Mesothelial cell of epicardium (in vitro differentiated cells): ENCODE data around the gene OPN1MW3. TPM values are rescaled to one million over a fixed set of nuclear protein-coding genes. Genes with fewer than 3 reads are reported as not detected.
"Not testable (repeated sequence)": the region's sequence is repeated elsewhere in the genome, so short reads cannot be mapped to it uniquely, and the experiment has no call there.

Experiments
- DNase-seq, 2 experiments: peaks; one replicate each; pipeline ENCODE4 v3.0.0; 2021; ENCODE audit warnings: low spot score in 2 of 2; ENCODE audit not compliant: unreplicated experiment in 2 of 2
- H3K27ac Mint-ChIP-seq: 2 replicates; pipeline ENCODE4 v1.8.0; 2021; ENCODE audit warnings: mixed read lengths
- H3K27me3 Mint-ChIP-seq: 2 replicates; pipeline ENCODE4 v1.8.0; 2021; ENCODE audit warnings: low read depth, mixed read lengths
- H3K36me3 Mint-ChIP-seq: 2 replicates; pipeline ENCODE4 v1.8.0; 2021; ENCODE audit warnings: mixed read lengths
- H3K4me1 Mint-ChIP-seq: 2 replicates; pipeline ENCODE4 v1.8.0; 2021; ENCODE audit warnings: mixed read lengths
- H3K4me3 Mint-ChIP-seq: 2 replicates; pipeline ENCODE4 v1.8.0; 2021; ENCODE audit warnings: mild to moderate bottlenecking, moderate library complexity, mixed read lengths
- H3K9me3 Mint-ChIP-seq: 2 replicates; pipeline ENCODE4 v1.8.0; 2021; ENCODE audit warnings: mixed read lengths
- CTCF ChIP-seq: fragments of 200-600 bp; sonication (generic); IDR thresholded peaks from one replicate; pipeline ENCODE4 v1.5.0; 2021; ENCODE audit warnings: antibody characterized with exemption; ENCODE audit not compliant: unreplicated experiment
- total RNA-seq: library from RNA; stranded (reverse); gene quantifications from 3 replicates; pipeline ENCODE4 v1.2.1, GENCODE V29; 2021

Gene OPN1MW3
- total RNA-seq, 1 donor from 2014 or later = not detected

GRCh38 chrX:154298312-154298711 lies 40.9 kb downstream of the OPN1MW3 start:
- Mint-ChIP-seq H3K4me1 (no peaks in the 10 kb centered on the region), H3K27ac (no peak overlapping the region), H3K27me3 (no peaks in the 10 kb centered on the region), H3K36me3 (no peaks in the 10 kb centered on the region), H3K4me3 (no peak overlapping the region), H3K9me3 (peaks cover 16% of the 10 kb centered on the region)
- no peak for DNase-seq
- TF ChIP-seq CTCF = no peak

GRCh38 chrX:154300816-154301215 lies 43.4 kb downstream of the OPN1MW3 start:
- Mint-ChIP-seq H3K4me1 (peaks cover 5% of the 10 kb centered on the region), H3K36me3 (no peaks in the 10 kb centered on the region), H3K27me3 (no peaks in the 10 kb centered on the region), H3K27ac (no peak overlapping the region), H3K9me3 (peaks cover 21% of the 10 kb centered on the region), H3K4me3 (no peak overlapping the region)
- DNase-seq = no peak
- TF ChIP-seq CTCF = no peak

GRCh38 chrX:154302998-154303397 lies 45.6 kb downstream of the OPN1MW3 start:
- not testable (repeated sequence) for H3K36me3 Mint-ChIP-seq, H3K27me3 Mint-ChIP-seq, DNase-seq, H3K27ac Mint-ChIP-seq, H3K4me3 Mint-ChIP-seq, H3K4me1 Mint-ChIP-seq
- H3K9me3 Mint-ChIP-seq = peaks cover 23% of the 10 kb centered on the region

- no peak for TF ChIP-seq CTCF
- Mint-ChIP-seq H3K27me3 (no peaks in the 10 kb centered on the region), H3K36me3 (no peaks in the 10 kb centered on the region), H3K4me3 (no peak overlapping the region), H3K4me1 (peaks cover 5% of the 10 kb centered on the region), H3K9me3 (peaks cover 25% of the 10 kb centered on the region), H3K27ac (no peak overlapping the region)
- no peak for DNase-seq
Measured at GRCh38 chrX:154303476-154303875, 46.1 kb downstream of the OPN1MW3 start.

GRCh38 chrX:154304846-154305245 lies 47.5 kb downstream of the OPN1MW3 start:
- no peak overlapping the region for H3K27ac Mint-ChIP-seq
- TF ChIP-seq CTCF = no peak
- H3K36me3 Mint-ChIP-seq = no peaks in the 10 kb centered on the region
- peaks cover 22% of the 10 kb centered on the region for H3K9me3 Mint-ChIP-seq
- peaks cover 5% of the 10 kb centered on the region for H3K4me1 Mint-ChIP-seq
- H3K27me3 Mint-ChIP-seq = no peaks in the 10 kb centered on the region
- H3K4me3 Mint-ChIP-seq = no peak overlapping the region
- no peak for DNase-seq

GRCh38 chrX:154305541-154306205 lies 48.3 kb downstream of the OPN1MW3 start:
- H3K4me1 Mint-ChIP-seq = peaks cover 5% of the 10 kb centered on the region
- H3K27ac Mint-ChIP-seq = no peak overlapping the region
- H3K36me3 Mint-ChIP-seq = no peaks in the 10 kb centered on the region
- H3K4me3 Mint-ChIP-seq = no peak overlapping the region
- H3K9me3 Mint-ChIP-seq = peaks cover 18% of the 10 kb centered on the region
- no peak for TF ChIP-seq CTCF
- no peak for DNase-seq
- H3K27me3 Mint-ChIP-seq = no peaks in the 10 kb centered on the region
